Activated CD4-positive, alpha-beta T cell treated with anti-CD3 and anti-CD28 coated beads for 36 hours (primary cell): Measurements from ENCODE around the gene IGF2. TPM values are rescaled to one million over a fixed set of nuclear protein-coding genes. Genes with fewer than 3 reads are reported as not detected.

Experiments used
- ATAC-seq: fragments of 200-7000 bp; cut with Tn5 transposase; one replicate; pipeline ENCODE4 v1.10.0; 2021; ENCODE audit warnings: mild to moderate bottlenecking, moderate library complexity
- CTCF ChIA-PET: fragments of 350-600 bp; sonication (Branson Sonifier 250); formaldehyde crosslinking; loops from one replicate; lab custom pipeline; 2021; ENCODE audit warnings: antibody characterized with exemption; lab: Charles Lee
- POLR2A ChIA-PET: fragments of 350-600 bp; sonication (Branson Sonifier 250); formaldehyde crosslinking; loops from one replicate; lab custom pipeline; 2021; ENCODE audit warnings: antibody characterized with exemption, inconsistent platforms; lab: Charles Lee
- DNase-seq: peaks from one replicate; pipeline ENCODE4 v3.0.0-alpha.2; 2020
- H3K27ac Mint-ChIP-seq: one replicate; pipeline ENCODE4 v1.8.0; 2021; ENCODE audit warnings: mixed read lengths
- H3K27me3 Mint-ChIP-seq: one replicate; pipeline ENCODE4 v1.8.0; 2021; ENCODE audit warnings: mixed read lengths
- H3K36me3 Mint-ChIP-seq: one replicate; pipeline ENCODE4 v1.8.0; 2021; ENCODE audit warnings: low read depth, mixed read lengths
- H3K4me1 Mint-ChIP-seq: one replicate; pipeline ENCODE4 v1.8.0; 2021; ENCODE audit warnings: mixed read lengths
- H3K4me3 Mint-ChIP-seq: one replicate; pipeline ENCODE4 v1.8.0; 2021; ENCODE audit warnings: mild to moderate bottlenecking, moderate library complexity, mixed read lengths
- H3K9me3 Mint-ChIP-seq: one replicate; pipeline ENCODE4 v1.8.0; 2021; ENCODE audit warnings: low read depth, mixed read lengths
- intact Hi-C, 2 experiments: fragments of 100-400 bp; cut with DNase I in 1 of 2; cut with micrococcal nuclease in 1 of 2; formaldehyde crosslinking; loops; one replicate each; pipeline versions ENCODE4 v1.14.2 to v1.15.1; 2022 to 2024; cut with DNase I, micrococcal nuclease
- total RNA-seq, 2 experiments: library from RNA; stranded (reverse); gene quantifications; one replicate each; pipeline ENCODE4 v1.2.3, GENCODE V29; 2021

The IGF2 gene
- total RNA-seq, 2 experiments from 2014 or later = 8.6 to 9.2 TPM

- H3K27me3 Mint-ChIP-seq = peaks cover 3% of the 10 kb centered on the region
- no peaks in the 10 kb centered on the region for H3K4me1 Mint-ChIP-seq
- DNase-seq = no peak
- no peaks in the 10 kb centered on the region for H3K36me3 Mint-ChIP-seq
- no peak overlapping the region for H3K4me3 Mint-ChIP-seq
- ATAC-seq = no peak
- no peaks in the 10 kb centered on the region for H3K9me3 Mint-ChIP-seq
- no peak overlapping the region for H3K27ac Mint-ChIP-seq
- CTCF ChIA-PET = interaction anchor here (1.3 kb wide), 1 partner anchor 252 kb away, joined by 9 read pairs; no protein-coding TSS in a partner anchor
- POLR2A ChIA-PET = no interaction called here
- intact Hi-C loops = no loop called here
Observed at GRCh38 chr11:2169005-2169378, 29.8 kb upstream of the IGF2 start.

- CTCF ChIA-PET = interaction anchor here (1.3 kb wide), 1 partner anchor 252 kb away, joined by 9 read pairs; no protein-coding TSS in a partner anchor
- H3K9me3 Mint-ChIP-seq = no peaks in the 10 kb centered on the region
- POLR2A ChIA-PET = no interaction called here
- H3K27me3 Mint-ChIP-seq = peaks cover 3% of the 10 kb centered on the region
- ATAC-seq = no peak
- H3K27ac Mint-ChIP-seq = no peak overlapping the region
- no peaks in the 10 kb centered on the region for H3K36me3 Mint-ChIP-seq
- no peak overlapping the region for H3K4me3 Mint-ChIP-seq
- no peaks in the 10 kb centered on the region for H3K4me1 Mint-ChIP-seq
- no peak for DNase-seq
- intact Hi-C loops = no loop called here
Observed at GRCh38 chr11:2168286-2169004, 29.3 kb upstream of the IGF2 start.

DNA sequence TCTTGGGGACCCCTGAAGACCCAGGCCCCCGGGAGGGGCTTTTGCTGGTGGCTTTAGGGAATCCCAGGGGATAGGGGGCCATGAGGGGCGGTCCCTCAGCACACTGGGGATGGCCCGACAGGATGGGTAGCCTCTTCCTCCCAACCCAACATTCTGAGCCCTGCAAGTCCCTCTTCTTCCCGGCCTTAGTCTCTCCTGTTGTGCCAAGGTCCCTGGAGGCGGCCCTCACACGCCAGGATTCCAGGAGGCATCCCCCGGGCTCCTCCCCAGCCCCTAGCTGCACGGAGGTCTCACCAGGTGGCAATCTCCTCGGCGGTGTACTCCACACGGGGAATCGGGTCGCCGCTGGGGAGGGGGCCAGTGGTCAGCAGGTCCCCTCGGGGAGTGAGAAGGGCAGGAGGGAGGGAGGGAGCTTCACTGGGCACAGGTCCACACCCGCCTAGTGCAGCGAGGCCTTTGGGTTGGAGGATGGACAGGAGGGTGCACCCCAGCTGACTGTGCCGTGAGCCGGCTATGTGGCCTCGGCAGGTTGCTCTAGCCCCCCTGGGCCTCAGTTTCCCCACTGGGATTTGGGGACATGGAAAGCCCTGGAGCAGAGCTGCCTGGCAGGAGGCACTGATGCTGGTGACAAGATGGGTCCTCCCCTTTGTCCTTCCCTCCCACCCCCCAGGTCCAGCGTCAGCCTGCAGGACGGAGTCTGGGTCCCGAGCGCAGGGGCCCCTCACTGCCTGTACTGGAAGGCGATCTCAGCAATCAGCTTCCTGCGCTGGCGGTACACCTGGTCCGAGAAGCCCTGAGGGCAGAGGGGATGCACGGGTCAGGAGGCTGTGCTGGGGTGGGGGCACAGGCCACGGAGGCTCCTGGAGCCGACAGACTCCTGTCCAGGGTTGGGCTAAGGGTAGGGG, 28.2 kb upstream of the IGF2 start:
- H3K9me3 Mint-ChIP-seq = no peaks in the 10 kb centered on the region
- no peaks in the 10 kb centered on the region for H3K4me1 Mint-ChIP-seq
- peaks cover 3% of the 10 kb centered on the region for H3K27me3 Mint-ChIP-seq
- DNase-seq = no peak
- intact Hi-C loops = no loop called here
- CTCF ChIA-PET = interaction anchor here (0.6 kb wide), 4 partner anchors 16 to 285 kb away, joined by 3 to 4 read pairs (median 3); no protein-coding TSS in a partner anchor
- H3K27ac Mint-ChIP-seq = no peak overlapping the region
- POLR2A ChIA-PET = no interaction called here
- H3K4me3 Mint-ChIP-seq = no peak overlapping the region
- no peak for ATAC-seq
- H3K36me3 Mint-ChIP-seq = no peaks in the 10 kb centered on the region

- DNase-seq = peak; percentile 67
- CTCF ChIA-PET = interaction anchor here (0.6 to 1.0 kb wide), 3 partner anchors 13 to 333 kb away, joined by 3 read pairs; no protein-coding TSS in a partner anchor
- no peaks in the 10 kb centered on the region for H3K4me1 Mint-ChIP-seq
Observed at GRCh38 chr11:2166091-2166851, 27.1 kb upstream of the IGF2 start.

DNA sequence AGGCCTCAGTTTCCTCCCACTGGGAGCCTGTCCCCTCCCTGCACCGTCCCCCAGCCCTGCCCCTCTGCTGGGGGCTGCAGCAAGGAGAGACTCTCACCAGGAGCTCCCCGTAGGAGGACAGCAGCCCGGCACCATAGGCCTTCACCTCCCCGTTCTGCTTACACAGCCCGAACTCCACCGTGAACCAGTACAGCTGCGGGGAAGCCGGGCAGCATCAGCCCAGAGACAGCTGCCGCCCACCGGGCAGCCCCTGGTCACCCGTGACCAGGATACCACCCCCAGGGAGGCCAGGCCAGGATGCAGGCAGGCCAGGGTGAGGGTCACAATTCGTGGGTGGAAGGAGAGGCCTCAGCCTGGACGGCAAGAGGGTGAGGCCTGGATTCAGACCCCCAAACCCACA, 26.4 kb upstream of the IGF2 start:
- H3K4me3 Mint-ChIP-seq = no peak overlapping the region
- no peak for DNase-seq
- intact Hi-C loops = no loop called here
- H3K4me1 Mint-ChIP-seq = no peaks in the 10 kb centered on the region
- POLR2A ChIA-PET = no interaction called here
- no peaks in the 10 kb centered on the region for H3K36me3 Mint-ChIP-seq
- no peak overlapping the region for H3K27ac Mint-ChIP-seq
- no peaks in the 10 kb centered on the region for H3K9me3 Mint-ChIP-seq
- H3K27me3 Mint-ChIP-seq = peaks cover 3% of the 10 kb centered on the region
- ATAC-seq = no peak
- CTCF ChIA-PET = interaction anchor here (0.6 to 1.1 kb wide), 3 partner anchors 12 to 332 kb away, joined by 3 to 6 read pairs (median 3); no protein-coding TSS in a partner anchor

More at GRCh38 chr11:2166091-2166851, 27.1 kb upstream of the IGF2 start:
- Mint-ChIP-seq H3K4me3 (no peak overlapping the region), H3K9me3 (no peaks in the 10 kb centered on the region), H3K36me3 (no peaks in the 10 kb centered on the region), H3K27me3 (peaks cover 3% of the 10 kb centered on the region), H3K27ac (no peak overlapping the region)
- POLR2A ChIA-PET = no interaction called here
- peak; percentile 73 for ATAC-seq
- intact Hi-C loops = loop anchor here (1.0 kb wide), 1 partner anchor 254 kb away; no protein-coding TSS in a partner anchor

GRCh38 chr11:2164861-2165555, 25.8 kb upstream of the IGF2 start:
- ChIA-PET CTCF (interaction anchor here (0.6 to 1.1 kb wide), 3 partner anchors 12 to 331 kb away, joined by 3 to 6 read pairs (median 3); no protein-coding TSS in a partner anchor), POLR2A (no interaction called here)
- Mint-ChIP-seq H3K4me3 (no peak overlapping the region), H3K27me3 (peaks cover 3% of the 10 kb centered on the region), H3K9me3 (no peaks in the 10 kb centered on the region), H3K27ac (no peak overlapping the region), H3K4me1 (no peaks in the 10 kb centered on the region), H3K36me3 (no peaks in the 10 kb centered on the region)
- DNase-seq (no peak), ATAC-seq (no peak)
- intact Hi-C loops = no loop called here

DNA sequence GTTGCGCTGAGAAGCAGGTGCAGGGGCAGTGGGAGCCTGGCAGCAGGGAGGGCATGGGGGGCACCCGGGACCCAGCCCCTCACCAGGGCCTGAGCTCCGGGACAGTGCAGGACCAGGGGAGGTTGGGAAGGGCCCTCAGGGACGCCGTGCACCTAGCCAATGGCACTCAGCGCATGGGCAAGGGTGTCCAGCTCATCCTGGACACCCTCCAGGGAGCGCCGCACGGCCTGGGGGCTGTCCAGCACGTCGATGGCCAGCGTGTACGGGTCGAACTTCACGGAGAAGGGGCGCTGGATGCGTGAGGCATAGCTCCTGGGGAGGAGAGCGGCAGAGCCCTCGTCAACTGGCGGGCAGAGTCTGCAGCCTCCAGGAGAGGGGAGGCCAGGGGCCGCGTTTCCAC, 24.9 kb upstream of the IGF2 start:
- intact Hi-C loops = no loop called here
- ChIA-PET CTCF (interaction anchor here (0.5 to 1.2 kb wide), 2 partner anchors 13 to 141 kb away, joined by 4 read pairs; no protein-coding TSS in a partner anchor), POLR2A (no interaction called here)
- no peak for DNase-seq
- ATAC-seq = no peak
- peaks cover 3% of the 10 kb centered on the region for H3K27me3 Mint-ChIP-seq
- H3K36me3 Mint-ChIP-seq = no peaks in the 10 kb centered on the region
- no peak overlapping the region for H3K27ac Mint-ChIP-seq
- no peaks in the 10 kb centered on the region for H3K4me1 Mint-ChIP-seq
- H3K9me3 Mint-ChIP-seq = no peaks in the 10 kb centered on the region
- H3K4me3 Mint-ChIP-seq = no peak overlapping the region

DNA sequence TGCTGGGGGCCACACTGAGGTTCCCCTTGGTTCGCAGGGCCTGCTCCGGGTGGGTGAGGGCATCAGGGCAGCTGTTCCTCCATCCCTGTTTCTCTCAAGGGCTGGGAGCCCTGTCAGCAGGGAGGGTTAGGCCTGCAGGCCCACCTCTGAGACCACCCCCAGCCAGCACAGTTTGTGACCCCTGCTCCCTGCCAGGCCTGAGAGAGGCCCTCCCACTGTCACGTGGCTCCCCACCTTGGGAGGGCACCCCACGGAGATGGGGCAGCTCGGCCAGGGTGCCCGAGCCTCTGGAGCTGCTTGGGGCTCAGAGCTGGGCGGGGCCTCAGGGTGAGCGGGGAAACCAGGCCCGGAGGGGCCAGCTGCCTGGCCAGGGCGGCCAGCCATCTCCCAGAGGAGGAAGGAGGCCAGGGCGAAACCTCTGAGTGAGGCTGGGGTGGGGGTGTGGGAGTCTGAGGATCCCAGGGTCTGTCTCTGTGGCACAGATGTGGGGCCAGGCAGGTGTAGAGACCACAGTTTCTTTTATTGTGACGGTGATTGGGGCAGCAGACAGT, 24.3 kb upstream of the IGF2 start:
- ChIA-PET CTCF (interaction anchor here (1.2 to 1.4 kb wide), 2 partner anchors 12 to 141 kb away, joined by 4 to 6 read pairs; no protein-coding TSS in a partner anchor), POLR2A (no interaction called here)
- intact Hi-C loops = no loop called here
- DNase-seq (no peak), ATAC-seq (no peak)
- no peaks in the 10 kb centered on the region for H3K36me3 Mint-ChIP-seq
- no peak overlapping the region for H3K27ac Mint-ChIP-seq
- H3K27me3 Mint-ChIP-seq = peaks cover 3% of the 10 kb centered on the region
- no peaks in the 10 kb centered on the region for H3K4me1 Mint-ChIP-seq
- no peak overlapping the region for H3K4me3 Mint-ChIP-seq
- H3K9me3 Mint-ChIP-seq = no peaks in the 10 kb centered on the region

DNA sequence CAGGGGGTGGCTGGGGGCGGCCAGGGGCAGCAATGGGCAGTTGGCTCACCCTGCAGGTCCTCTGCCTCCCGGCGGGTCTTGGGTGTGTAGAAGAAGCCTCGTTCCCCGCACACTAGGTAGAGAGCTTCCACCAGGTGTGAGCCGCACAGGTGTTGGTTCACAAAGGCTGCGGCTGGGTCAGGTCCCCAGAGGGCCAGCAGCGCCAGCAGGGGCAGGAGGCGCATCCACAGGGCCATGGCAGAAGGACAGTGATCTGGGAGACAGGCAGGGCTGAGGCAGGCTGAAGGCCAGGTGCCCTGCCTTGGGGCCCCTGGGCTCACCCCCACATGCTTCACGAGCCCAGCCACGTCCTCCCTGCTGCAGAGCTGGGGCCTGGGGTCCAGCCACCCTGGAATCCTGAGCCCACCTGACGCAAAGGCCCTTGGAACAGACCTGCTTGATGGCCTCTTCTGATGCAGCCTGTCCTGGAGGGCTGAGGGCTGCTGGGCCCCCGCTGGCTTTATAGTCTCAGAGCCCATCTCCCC, 21.6 kb upstream of the IGF2 start, which contains the start of gene INS:
Gene INS (minus strand): TSS at position 474 of the 524 bp plus-strand sequence. CDS start 238 bp downstream, at position 236.
- DNase-seq = no peak
- H3K4me3 Mint-ChIP-seq = no peak within 1 kb of the TSS
- intact Hi-C loops = no loop called here
- H3K36me3 Mint-ChIP-seq = no peaks in the 10 kb centered on the region
- no peaks in the 10 kb centered on the region for H3K27me3 Mint-ChIP-seq
- ChIA-PET CTCF (interaction anchor here (0.6 to 1.0 kb wide), 2 partner anchors 125 to 240 kb away, joined by 3 read pairs; partner anchors contain the start of gene TSSC4), POLR2A (no interaction called here)
- no peak within 1 kb of the TSS for H3K27ac Mint-ChIP-seq
- ATAC-seq = no peak
- no peaks in the 10 kb centered on the region for H3K4me1 Mint-ChIP-seq
- H3K9me3 Mint-ChIP-seq = no peaks in the 10 kb centered on the region
